GM18517 (cell line): Measurements from ENCODE around the gene NPL.

ENCODE experiments used
- ATAC-seq: cut with Tn5 transposase; IDR thresholded peaks from one replicate; pipeline ENCODE4 v1.9.1; 2021; ENCODE audit warnings: mild to moderate bottlenecking, moderate library complexity; ENCODE audit not compliant: unreplicated experiment

NPL gene

DNA sequence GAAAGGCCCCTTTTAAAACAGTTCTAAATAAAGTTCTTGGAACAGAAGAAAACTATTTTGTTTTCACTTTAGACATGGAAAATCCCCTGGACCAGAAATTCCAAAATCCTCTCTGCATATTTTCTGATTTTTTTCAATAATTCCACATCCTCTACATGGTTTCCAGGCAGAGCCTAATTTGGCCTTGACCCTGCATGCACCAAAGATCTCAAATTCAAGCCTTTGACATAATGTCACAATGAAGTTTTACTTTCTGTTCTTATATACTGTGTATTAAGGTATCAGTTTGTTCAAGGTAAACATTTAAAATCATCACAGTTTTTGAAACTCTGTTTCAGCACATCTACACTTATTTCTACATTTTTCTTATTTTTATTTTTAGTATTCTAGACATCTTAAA lies 12.2 kb upstream of the NPL start:
- ATAC-seq = no peak

- ATAC-seq = no peak
Measured at GRCh38 chr1:182778862-182779261, 10.7 kb upstream of the NPL start.

- no peak for ATAC-seq
Measured at GRCh38 chr1:182779530-182779929, 10.0 kb upstream of the NPL start.

GRCh38 chr1:182781841-182782586 lies 7.6 kb upstream of the NPL start:
- ATAC-seq = no peak

GRCh38 chr1:182782587-182782913 lies 7.0 kb upstream of the NPL start:
- no peak for ATAC-seq

DNA sequence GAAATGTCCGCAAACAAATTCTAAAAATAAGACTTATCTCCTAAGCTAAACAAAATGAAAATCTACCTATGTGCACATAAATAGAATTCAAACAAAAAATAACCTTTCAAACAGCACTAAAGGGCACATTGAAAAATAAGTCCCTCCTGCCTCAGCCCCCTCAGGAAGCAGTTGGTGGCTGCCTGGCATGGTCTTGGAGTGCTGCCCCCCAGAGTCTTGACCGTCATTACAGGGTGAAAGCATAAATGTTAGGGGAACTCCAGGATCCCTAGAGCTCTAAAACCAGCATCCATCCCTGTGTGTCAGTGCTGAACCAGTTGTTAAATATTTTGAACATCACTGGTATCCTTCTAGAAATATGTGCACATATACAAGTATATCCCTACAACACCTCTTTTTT lies 6.5 kb upstream of the NPL start:
- ATAC-seq = no peak

DNA sequence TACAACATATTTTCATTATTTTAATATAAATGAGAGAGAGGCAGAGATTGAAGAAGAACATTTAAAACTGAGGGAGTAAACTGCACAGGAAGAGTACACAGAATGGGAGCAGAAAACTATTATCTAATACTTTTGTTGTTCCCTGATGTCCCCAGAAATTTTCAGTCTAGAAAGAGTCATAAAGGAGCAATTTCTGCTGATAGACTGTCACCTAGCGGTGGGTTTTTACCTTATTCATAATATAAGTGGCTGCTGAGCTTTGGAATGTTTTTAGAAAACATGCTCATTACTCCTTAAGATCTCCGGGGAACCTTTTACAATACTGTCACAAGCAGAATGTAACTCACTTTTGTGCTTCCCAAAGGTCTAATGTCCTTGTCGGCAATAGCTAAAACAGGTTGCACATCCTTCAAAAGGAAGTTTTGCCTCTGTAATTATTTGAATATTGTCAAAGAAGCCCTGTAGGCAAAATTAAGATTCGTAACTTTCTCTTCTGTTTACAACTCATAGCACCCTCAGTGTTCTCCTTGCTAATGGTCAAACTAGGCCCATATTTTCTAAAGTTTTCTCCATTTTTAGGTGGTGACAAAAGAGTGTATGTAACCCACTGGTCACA lies 4.9 kb upstream of the NPL start:
- ATAC-seq = no peak

DNA sequence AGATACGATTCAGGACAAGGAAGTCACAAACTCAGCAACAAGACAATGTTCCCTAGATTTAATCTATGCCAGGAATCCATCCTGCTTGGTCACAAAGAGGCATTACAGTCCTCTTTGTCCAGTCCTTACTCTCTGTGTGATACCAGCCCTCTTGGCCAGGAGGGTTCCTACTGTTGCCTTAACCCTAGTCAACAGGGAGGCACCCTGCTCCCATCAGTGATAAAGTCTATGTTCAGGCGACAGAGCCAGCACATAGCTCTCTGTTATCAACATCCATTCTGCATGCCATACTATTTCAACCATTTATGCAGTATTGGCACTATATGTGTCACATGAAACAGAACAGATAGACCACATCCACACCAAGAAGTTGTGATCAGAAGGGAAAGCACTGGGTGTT lies 4.4 kb upstream of the NPL start:
- ATAC-seq = no peak

DNA sequence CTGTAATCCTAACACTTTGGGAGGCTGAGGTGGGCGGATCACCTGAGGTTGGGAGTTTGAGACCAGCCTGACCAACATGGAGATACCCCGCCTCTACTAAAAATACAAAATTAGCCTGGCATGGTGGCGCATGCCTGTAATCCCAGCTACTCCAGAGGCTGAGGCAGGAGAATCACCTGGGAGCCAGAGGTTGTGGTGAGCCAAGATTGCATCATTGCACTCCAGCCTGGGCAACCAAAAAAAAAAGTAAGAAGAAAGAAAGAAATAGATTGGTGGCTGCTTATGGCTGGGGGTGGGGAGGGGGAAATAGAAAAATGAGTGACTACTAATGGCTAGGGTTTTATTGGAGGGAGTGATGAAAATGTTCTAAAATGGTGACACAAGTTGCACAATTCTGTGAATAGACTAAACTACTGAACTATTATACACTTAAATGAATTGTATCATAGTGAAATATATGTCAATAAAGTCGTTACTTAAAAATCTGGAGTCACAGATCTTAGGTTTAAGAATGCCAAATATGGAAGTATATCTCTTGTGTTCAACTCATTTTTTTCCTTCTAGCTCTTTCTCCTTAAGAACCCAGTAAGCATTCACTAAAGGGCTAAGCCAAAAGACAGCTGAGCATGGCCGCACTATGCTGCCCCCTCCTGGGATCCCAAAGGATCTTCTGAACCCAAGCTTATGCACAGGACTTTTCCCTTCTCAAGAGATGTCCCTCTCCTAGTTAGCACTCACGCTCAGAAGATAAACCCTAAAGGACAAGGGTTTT lies 3.2 kb upstream of the NPL start:
- no peak for ATAC-seq

GRCh38 chr1:182786995-182787324 lies 2.6 kb upstream of the NPL start:
- ATAC-seq = no peak

DNA sequence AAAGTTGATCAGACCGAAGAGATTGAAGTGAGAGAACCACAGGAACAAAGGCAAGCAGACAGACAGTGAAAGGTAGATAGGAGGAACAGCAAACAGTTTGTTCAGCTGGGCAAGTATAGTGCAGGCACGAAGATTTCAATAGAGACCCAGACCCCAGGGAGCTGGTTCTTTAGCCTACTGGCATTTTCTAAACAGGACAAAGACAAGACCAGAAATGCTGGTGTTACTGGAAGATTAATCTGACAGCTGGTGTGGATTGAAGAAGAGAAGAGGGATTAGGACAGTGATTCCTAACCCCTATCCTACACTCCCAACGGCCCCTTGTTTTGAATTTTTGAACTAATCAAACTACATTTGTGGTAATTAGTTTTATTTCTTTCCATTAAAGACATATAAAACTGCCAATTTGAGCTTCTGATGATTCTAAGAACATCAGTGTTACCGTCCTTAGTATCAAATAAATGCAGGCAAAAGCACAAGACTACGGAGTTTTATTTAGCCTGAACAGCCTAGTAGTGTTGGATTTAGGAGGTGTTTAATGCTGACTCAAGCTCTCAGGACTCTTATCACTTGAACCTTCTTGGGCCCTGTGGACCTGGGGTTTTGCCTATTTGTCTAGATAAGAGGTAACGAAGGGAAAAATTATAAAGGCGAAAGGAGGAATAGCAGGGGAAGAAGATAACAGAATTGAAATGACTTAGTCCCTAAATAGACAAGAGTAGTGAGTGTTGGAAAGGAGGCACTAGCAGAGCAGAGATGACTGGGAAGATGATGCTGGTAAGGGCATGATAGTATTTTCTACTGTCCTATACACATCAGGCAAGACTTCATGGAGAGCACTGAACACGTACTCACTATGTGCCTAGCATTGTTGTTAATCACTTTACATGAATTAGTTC lies 2.0 kb downstream of the NPL start:
- no peak for ATAC-seq

DNA sequence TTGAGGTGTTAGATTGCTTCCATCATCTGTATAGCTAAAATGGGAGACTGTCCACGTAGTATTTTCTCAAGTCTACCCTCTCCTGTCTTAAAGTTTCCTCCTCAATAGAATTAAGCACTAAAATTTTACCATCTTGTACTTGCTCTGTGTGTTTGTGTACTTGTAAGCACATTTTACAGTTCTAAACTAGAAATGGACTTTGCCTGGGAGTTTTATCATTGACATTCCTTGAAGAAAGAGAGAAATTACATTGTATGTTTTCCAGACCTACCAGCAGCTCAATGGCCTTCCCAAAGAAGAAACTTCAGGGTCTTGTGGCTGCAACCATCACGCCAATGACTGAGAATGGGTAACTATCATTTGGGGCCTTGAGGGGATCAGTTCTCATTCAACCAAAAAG lies 4.5 kb downstream of the NPL start:
- no peak for ATAC-seq

DNA sequence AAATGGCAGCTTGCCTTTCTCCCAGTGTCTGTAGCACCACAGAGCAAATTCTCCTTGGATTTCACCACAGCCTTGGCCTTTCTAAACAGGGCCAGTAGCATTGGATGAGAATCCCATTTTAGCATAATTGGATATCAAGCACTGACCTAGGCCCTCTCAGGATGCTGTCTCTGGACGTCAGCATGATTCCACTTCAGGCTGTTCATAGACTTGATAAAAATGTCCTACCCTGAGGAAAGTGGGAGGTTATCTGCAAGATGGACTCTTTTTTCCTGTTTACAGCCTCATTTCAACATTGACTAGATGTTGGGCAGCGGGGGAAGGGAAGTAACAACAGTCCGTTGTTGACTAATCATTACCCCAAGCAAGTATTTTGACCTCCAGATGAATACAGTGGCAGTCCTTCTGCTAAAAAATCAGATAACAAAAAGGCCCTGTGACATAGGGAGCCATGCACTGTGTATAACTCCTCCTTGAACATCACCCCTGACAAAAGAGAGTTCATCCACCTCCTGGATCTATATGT lies 5.2 kb downstream of the NPL start:
- no peak for ATAC-seq

GRCh38 chr1:182795563-182796228 lies 6.1 kb downstream of the NPL start:
- no peak for ATAC-seq

GRCh38 chr1:182802006-182802803 lies 12.6 kb downstream of the NPL start:
- no peak for ATAC-seq

GRCh38 chr1:182803846-182804245 lies 14.3 kb downstream of the NPL start:
- ATAC-seq = no peak

GRCh38 chr1:182806015-182806678 lies 16.6 kb downstream of the NPL start:
- ATAC-seq = no peak

DNA sequence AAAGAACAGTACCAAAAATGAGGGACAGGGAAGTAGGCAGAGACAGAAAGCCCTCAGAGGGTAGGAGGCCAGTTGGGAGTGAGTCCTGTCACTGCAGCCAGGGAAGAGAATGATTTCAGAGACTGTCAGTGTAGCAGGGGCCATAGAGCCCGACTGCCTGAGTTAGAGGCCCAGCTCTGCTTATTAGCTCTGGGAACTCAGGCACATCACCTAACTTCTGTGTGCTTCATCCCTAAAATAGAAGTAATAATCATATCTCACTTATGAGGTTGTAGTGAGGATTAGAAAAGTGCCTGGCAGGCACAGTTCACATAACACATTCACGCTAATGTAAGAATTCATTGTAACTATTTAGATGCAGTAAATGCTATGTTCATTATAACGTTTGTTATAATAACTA lies 18.3 kb downstream of the NPL start:
- no peak for ATAC-seq

DNA sequence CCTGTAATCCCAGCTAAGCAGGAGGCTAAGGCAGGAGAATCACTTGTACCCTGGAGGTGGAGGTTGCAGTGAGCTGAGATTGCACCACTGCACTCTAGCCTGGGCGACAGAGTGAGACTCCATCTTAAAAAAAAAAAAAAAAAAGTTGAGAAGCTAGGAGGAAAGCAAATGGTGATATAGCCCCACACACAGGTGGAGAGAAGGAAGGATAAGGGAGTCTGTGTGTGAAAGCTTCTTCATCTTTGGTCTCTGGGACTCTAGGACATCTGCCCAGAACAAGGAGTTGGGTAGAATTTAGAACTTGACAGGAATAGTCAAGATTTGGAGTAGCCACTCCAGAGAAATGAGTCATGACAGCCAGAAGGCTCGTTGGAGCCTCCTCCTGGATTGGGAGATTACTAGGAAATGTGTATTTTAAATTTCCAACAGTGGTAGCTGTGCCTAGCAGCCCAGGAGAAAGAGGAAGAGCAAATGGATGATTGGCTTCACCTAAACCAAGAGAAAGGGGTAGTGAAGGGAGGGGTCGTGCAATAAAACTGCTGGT lies 19.9 kb downstream of the NPL start:
- no peak for ATAC-seq
